ENCODE results near the gene ELMO1. TPM values are rescaled to one million over a fixed set of nuclear protein-coding genes. Genes with fewer than 3 reads are reported as not detected.

ELMO1 gene
- total and polyA plus RNA-seq, 9 donors: 8.9 to 48.9 (median 28.0) TPM

DNA sequence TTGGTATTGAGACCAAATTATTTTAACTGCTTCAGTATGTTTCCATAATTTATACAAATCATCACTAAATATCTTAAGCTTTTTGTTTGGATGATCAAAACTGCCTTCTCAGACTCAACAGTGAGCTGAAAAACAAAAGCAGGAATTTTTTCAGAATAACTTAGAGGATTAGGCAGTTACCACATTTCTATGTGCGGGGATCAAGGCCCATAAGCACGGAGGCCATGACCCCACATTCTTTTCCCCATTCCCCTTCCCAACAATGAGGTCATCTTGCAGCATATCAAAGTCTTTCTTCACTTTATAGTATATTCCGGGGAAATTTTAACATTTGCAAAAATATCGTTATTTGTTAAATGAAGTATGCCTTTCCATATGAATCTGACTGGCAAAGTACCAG is 125.8 kb downstream of the ELMO1 start:
- Histone ChIP-seq H3K27me3 (no peaks in the 10 kb centered on the region), H3K4me3 (no peak overlapping the region), H3K27ac (no peak overlapping the region), H3K36me3 (no peaks in the 10 kb centered on the region), H3K9me3 (no peaks in the 10 kb centered on the region), H3K4me1 (ENCODE audit: insufficient read depth) (no peaks in the 10 kb centered on the region)
- WGBS, 3 donors: 80 to 86% (median 83%) methylated on average over 4 of the region's 4 CpGs
- no peak for TF ChIP-seq EP300 (IDR thresholded peaks at IDR 0.05)
- TF ChIP-seq, protein P1, sequence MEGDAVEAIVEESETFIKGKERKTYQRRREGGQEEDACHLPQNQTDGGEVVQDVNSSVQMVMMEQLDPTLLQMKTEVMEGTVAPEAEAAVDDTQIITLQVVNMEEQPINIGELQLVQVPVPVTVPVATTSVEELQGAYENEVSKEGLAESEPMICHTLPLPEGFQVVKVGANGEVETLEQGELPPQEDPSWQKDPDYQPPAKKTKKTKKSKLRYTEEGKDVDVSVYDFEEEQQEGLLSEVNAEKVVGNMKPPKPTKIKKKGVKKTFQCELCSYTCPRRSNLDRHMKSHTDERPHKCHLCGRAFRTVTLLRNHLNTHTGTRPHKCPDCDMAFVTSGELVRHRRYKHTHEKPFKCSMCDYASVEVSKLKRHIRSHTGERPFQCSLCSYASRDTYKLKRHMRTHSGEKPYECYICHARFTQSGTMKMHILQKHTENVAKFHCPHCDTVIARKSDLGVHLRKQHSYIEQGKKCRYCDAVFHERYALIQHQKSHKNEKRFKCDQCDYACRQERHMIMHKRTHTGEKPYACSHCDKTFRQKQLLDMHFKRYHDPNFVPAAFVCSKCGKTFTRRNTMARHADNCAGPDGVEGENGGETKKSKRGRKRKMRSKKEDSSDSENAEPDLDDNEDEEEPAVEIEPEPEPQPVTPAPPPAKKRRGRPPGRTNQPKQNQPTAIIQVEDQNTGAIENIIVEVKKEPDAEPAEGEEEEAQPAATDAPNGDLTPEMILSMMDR (IDR thresholded peaks at IDR 0.05): no peak
- no peak for TF ChIP-seq POLR2A (IDR thresholded peaks at IDR 0.05)
- intact Hi-C loops (cut with DNase I): no loop called here
- DNase-seq: no peak

- Histone ChIP-seq H3K4me3 (no peak overlapping the region), H3K36me3 (no peaks in the 10 kb centered on the region), H3K27me3 (no peaks in the 10 kb centered on the region), H3K9me3 (no peaks in the 10 kb centered on the region), H3K4me1 (ENCODE audit: insufficient read depth) (no peaks in the 10 kb centered on the region), H3K27ac (no peak overlapping the region)
- TF ChIP-seq, protein P1 (IDR thresholded peaks at IDR 0.05): no peak
- no peak for TF ChIP-seq POLR2A (IDR thresholded peaks at IDR 0.05)
- no peak for TF ChIP-seq EP300 (IDR thresholded peaks at IDR 0.05)
- 94 to 97% (median 97%) methylated on average over 10 of the region's 10 CpGs for WGBS, 3 donors
- no peak for DNase-seq
- intact Hi-C loops (cut with DNase I): no loop called here
Observed at GRCh38 chr7:37320848-37321468, 127.7 kb downstream of the ELMO1 start.

- Histone ChIP-seq H3K36me3 (no peaks in the 10 kb centered on the region), H3K9me3 (no peaks in the 10 kb centered on the region), H3K27ac (no peak overlapping the region), H3K27me3 (no peaks in the 10 kb centered on the region), H3K4me1 (ENCODE audit: insufficient read depth) (no peaks in the 10 kb centered on the region), H3K4me3 (no peak overlapping the region)
- no peak for TF ChIP-seq POLR2A (IDR thresholded peaks at IDR 0.05)
- TF ChIP-seq EP300 (IDR thresholded peaks at IDR 0.05): no peak
- TF ChIP-seq, protein P1 (IDR thresholded peaks at IDR 0.05): no peak
- DNase-seq: no peak
- intact Hi-C loops (cut with DNase I): no loop called here
- WGBS, 3 donors: 86 to 89% (median 88%) methylated on average over 6 of the region's 6 CpGs
Observed at GRCh38 chr7:37320140-37320847, 128.4 kb downstream of the ELMO1 start.

- Histone ChIP-seq H3K27ac (no peak overlapping the region), H3K4me3 (no peak overlapping the region), H3K27me3 (no peaks in the 10 kb centered on the region), H3K4me1 (ENCODE audit: insufficient read depth) (no peaks in the 10 kb centered on the region), H3K36me3 (no peaks in the 10 kb centered on the region), H3K9me3 (no peaks in the 10 kb centered on the region)
- intact Hi-C loops (cut with DNase I): no loop called here
- TF ChIP-seq EP300 (IDR thresholded peaks at IDR 0.05): no peak
- TF ChIP-seq, protein P1 (IDR thresholded peaks at IDR 0.05): no peak
- TF ChIP-seq POLR2A (IDR thresholded peaks at IDR 0.05): no peak
- WGBS, 3 donors: 89 to 96% (median 93%) methylated on average over 2 of the region's 2 CpGs
- no peak for DNase-seq
Observed at GRCh38 chr7:37318541-37318940, 130.1 kb downstream of the ELMO1 start.

All from ovary (tissue), 9 donors.